GM23338 (cell line): ENCODE results near the gene NPAS2. TPM values are rescaled to one million over a fixed set of nuclear protein-coding genes. Genes with fewer than 3 reads are reported as not detected.

ENCODE experiments used
- ATAC-seq: fragments of 200-7000 bp; cut with Tn5 transposase; 3 replicates; pipeline ENCODE4 v1.9.1; 2020
- DNase-seq: peaks from one replicate; pipeline ENCODE4 v3.0.0-alpha.2; 2015; ENCODE audit warnings: low spot score
- H2AFZ ChIP-seq: fragments of 200-600 bp; sonication (generic); 2 replicates; pipeline ENCODE4 v1.8.0; 2016; ENCODE audit warnings: antibody characterized with exemption, mild to moderate bottlenecking, moderate library complexity
- H3F3A ChIP-seq: fragments of 200-600 bp; sonication (generic); replicated peaks from 2 replicates; pipeline ENCODE4 v1.8.0; 2017; ENCODE audit warnings: antibody characterized with exemption, mixed run types, low read depth
- H3K27ac ChIP-seq: fragments of 200-600 bp; sonication (generic); 2 replicates; pipeline ENCODE4 v1.6.1; 2016; ENCODE audit warnings: low read depth
- H3K27me3 ChIP-seq: fragments of 200-600 bp; sonication (generic); 2 replicates; pipeline ENCODE4 v1.8.0; 2016; ENCODE audit warnings: mild to moderate bottlenecking, mixed run types, moderate library complexity; ENCODE audit not compliant: insufficient read depth
- H3K36me3 ChIP-seq: fragments of 200-600 bp; sonication (generic); 2 replicates; pipeline ENCODE4 v1.8.0; 2016; ENCODE audit warnings: mild to moderate bottlenecking; ENCODE audit not compliant: insufficient read depth
- H3K4me1 ChIP-seq: fragments of 200-600 bp; sonication (generic); 2 replicates; pipeline ENCODE4 v1.8.0; 2016; ENCODE audit warnings: mild to moderate bottlenecking, moderate library complexity; ENCODE audit not compliant: insufficient read depth
- H3K4me2 ChIP-seq: fragments of 200-600 bp; sonication (generic); 2 replicates; pipeline ENCODE4 v1.7.1; 2017; ENCODE audit warnings: mixed run types
- H3K4me3 ChIP-seq: fragments of 200-600 bp; sonication (generic); 2 replicates; pipeline ENCODE4 v1.6.1; 2016; ENCODE audit warnings: mixed run types
- H3K79me2 ChIP-seq: fragments of 200-600 bp; sonication (generic); replicated peaks from 2 replicates; pipeline ENCODE4 v1.8.0; 2017; ENCODE audit warnings: mild to moderate bottlenecking; ENCODE audit not compliant: insufficient read depth
- H3K9me2 ChIP-seq: fragments of 200-600 bp; sonication (generic); 2 replicates; pipeline ENCODE4 v1.8.0; 2017; ENCODE audit not compliant: insufficient read depth
- H4K20me1 ChIP-seq: fragments of 200-600 bp; sonication (generic); replicated peaks from 2 replicates; pipeline ENCODE4 v1.8.0; 2017; ENCODE audit warnings: mild to moderate bottlenecking; ENCODE audit not compliant: insufficient read depth
- H3K27ac Mint-ChIP-seq: 2 replicates; pipeline ENCODE4 v1.8.0; 2020; ENCODE audit warnings: inconsistent platforms, mild to moderate bottlenecking, moderate library complexity, mixed read lengths
- H3K27me3 Mint-ChIP-seq: 3 replicates; pipeline ENCODE4 v1.8.0; 2022; ENCODE audit warnings: low read depth, mild to moderate bottlenecking, moderate library complexity, mixed read lengths, inconsistent platforms; ENCODE audit not compliant: insufficient read depth, poor library complexity
- H3K36me3 Mint-ChIP-seq: 3 replicates; pipeline ENCODE4 v1.8.0; 2021; ENCODE audit warnings: low read depth, mild to moderate bottlenecking, inconsistent platforms, moderate library complexity, mixed read lengths
- H3K4me1 Mint-ChIP-seq: 3 replicates; pipeline ENCODE4 v1.8.0; 2020; ENCODE audit warnings: mild to moderate bottlenecking, inconsistent platforms, mixed read lengths
- H3K4me3 Mint-ChIP-seq: 3 replicates; pipeline ENCODE4 v1.8.0; 2021; ENCODE audit warnings: moderate library complexity, mild to moderate bottlenecking, inconsistent platforms, mixed read lengths
- H3K9me3 Mint-ChIP-seq: 3 replicates; pipeline ENCODE4 v1.8.0; 2020; ENCODE audit warnings: moderate library complexity, mild to moderate bottlenecking, inconsistent platforms, mixed read lengths
- CREB1 ChIP-seq: fragments of 250-450 bp; sonication (Bioruptor Pico); IDR thresholded peaks from 2 replicates; pipeline ENCODE4 v1.5.0; 2020; ENCODE audit warnings: low read depth, mild to moderate bottlenecking, moderate library complexity
- ETS1 ChIP-seq: IDR thresholded peaks from 2 replicates; pipeline ENCODE4 v1.6.1; 2016; ENCODE audit warnings: antibody characterized with exemption
- EZH2 ChIP-seq: fragments of 200-600 bp; sonication (generic); IDR thresholded peaks from one replicate; pipeline ENCODE4 v1.8.0; 2017; ENCODE audit warnings: antibody characterized with exemption, mild to moderate bottlenecking, low read depth; ENCODE audit not compliant: unreplicated experiment
- EZH2phosphoT487 ChIP-seq: fragments of 200-600 bp; sonication (generic); IDR thresholded peaks from one replicate; pipeline ENCODE4 v1.8.1; 2018; ENCODE audit warnings: antibody characterized with exemption; ENCODE audit not compliant: unreplicated experiment
- POLR2AphosphoS5 ChIP-seq: IDR thresholded peaks from 2 replicates; pipeline ENCODE4 v1.6.1; 2016; ENCODE audit warnings: antibody characterized with exemption, low read depth
- REST ChIP-seq: IDR thresholded peaks from one replicate; pipeline ENCODE4 v1.6.1; 2018; ENCODE audit warnings: antibody characterized with exemption; ENCODE audit not compliant: unreplicated experiment
- ZNF114 ChIP-seq: fragments of 250-450 bp; sonication (Bioruptor Pico); IDR thresholded peaks from 2 replicates; pipeline ENCODE4 v1.5.0; 2020; ENCODE audit warnings: mild to moderate bottlenecking, moderate library complexity
- ZNF331 ChIP-seq: fragments of 250-450 bp; sonication (Bioruptor Pico); IDR thresholded peaks from 2 replicates; pipeline ENCODE4 v1.5.0; 2020; ENCODE audit warnings: low read depth, mild to moderate bottlenecking, moderate library complexity
- ZNF462 ChIP-seq: fragments of 250-450 bp; sonication (Bioruptor Pico); IDR thresholded peaks from 2 replicates; pipeline ENCODE4 v1.5.0; 2020; ENCODE audit warnings: mild to moderate bottlenecking, moderate library complexity
- polyA plus RNA-seq: library from polyadenylated mRNA; unstranded; fragments of >200 nt; fragmentation: Nextera tagmentation; extraction: Ambion mirVana; gene quantifications from 2 replicates; pipeline ENCODE4 v1.2.1, GENCODE V29; 2016
- total RNA-seq: library from RNA; depleted of rRNA; stranded (reverse); fragments of >200 nt; shearing (Covaris generic); gene quantifications from 2 replicates; pipeline ENCODE4 v1.2.3, GENCODE V29; 2014

The NPAS2 gene
- total and polyA plus RNA-seq, 2 experiments from 2014 or later: 0.56 to 1.1 TPM

- H3K9me2 ChIP-seq: no peaks in the 10 kb centered on the region
- H3K4me1 ChIP-seq: no peaks in the 10 kb centered on the region
- H3K9me3 Mint-ChIP-seq: no peaks in the 10 kb centered on the region; the same call in 2 of the 3 replicates
- H3K79me2 ChIP-seq: no peaks in the 10 kb centered on the region
- no peaks in the 10 kb centered on the region for H3K36me3 ChIP-seq
- peak overlapping the region; percentile 46; the same call in 1 of the 2 replicates for H3K27ac Mint-ChIP-seq
- H3K4me2 ChIP-seq: no peak overlapping the region
- H3K27me3 Mint-ChIP-seq: peaks cover 3% of the 10 kb centered on the region
- no peaks in the 10 kb centered on the region for H3F3A ChIP-seq
- ATAC-seq (no peak), DNase-seq (peak; percentile 28)
- H3K27ac ChIP-seq: no peak overlapping the region
- H3K36me3 Mint-ChIP-seq: no peaks in the 10 kb centered on the region
- no peak for TF ChIP-seq ZNF114 (CRISPR knock-in tag)
- TF ChIP-seq CREB1 (CRISPR knock-in tag): no peak
- TF ChIP-seq REST: no peak
- TF ChIP-seq ZNF331 (CRISPR knock-in tag): no peak
- no peak for TF ChIP-seq EZH2phosphoT487
- no peak for TF ChIP-seq ETS1
- H2AFZ ChIP-seq: no peak overlapping the region
- no peak overlapping the region for H3K4me3 ChIP-seq
- H3K27me3 ChIP-seq: no peaks in the 10 kb centered on the region
- peaks cover 3% of the 10 kb centered on the region; the same call in 1 of the 3 replicates for H3K4me1 Mint-ChIP-seq
- H4K20me1 ChIP-seq: no peaks in the 10 kb centered on the region
- H3K4me3 Mint-ChIP-seq: no peak overlapping the region
Measured at GRCh38 chr2:100903534-100904258, 83.8 kb downstream of the NPAS2 start.

GRCh38 chr2:100905132-100905805 lies 85.3 kb downstream of the NPAS2 start:
- H3K4me2 ChIP-seq: no peak overlapping the region
- Mint-ChIP-seq H3K36me3 (no peaks in the 10 kb centered on the region), H3K27ac (no peak overlapping the region), H3K27me3 (peaks cover 3% of the 10 kb centered on the region), H3K9me3 (no peaks in the 10 kb centered on the region), H3K4me3 (no peak overlapping the region), H3K4me1 (peaks cover 7% of the 10 kb centered on the region; the same call in 2 of the 3 replicates)
- H3F3A ChIP-seq: no peaks in the 10 kb centered on the region
- no peaks in the 10 kb centered on the region for H3K4me1 ChIP-seq
- no peaks in the 10 kb centered on the region for H3K27me3 ChIP-seq
- H3K9me2 ChIP-seq: no peaks in the 10 kb centered on the region
- no peaks in the 10 kb centered on the region for H3K36me3 ChIP-seq
- no peak overlapping the region for H2AFZ ChIP-seq
- no peaks in the 10 kb centered on the region for H3K79me2 ChIP-seq
- ATAC-seq (no peak), DNase-seq (no peak)
- no peaks in the 10 kb centered on the region for H4K20me1 ChIP-seq
- H3K4me3 ChIP-seq: no peak overlapping the region
- H3K27ac ChIP-seq: no peak overlapping the region
- no peak for TF ChIP-seq POLR2AphosphoS5
- TF ChIP-seq ZNF462 (CRISPR knock-in tag): no peak
- no peak for TF ChIP-seq EZH2
